NCI-H2107 treated with DMSO at 0.1 percent for 48 hours (cell line): ENCODE data around the gene CAMTA1.

Source experiments
- DNase-seq: peaks from one replicate; lab custom pipeline; 2025; ENCODE audit not compliant: unreplicated experiment; lab: John Stamatoyannopoulos, UW

CAMTA1 gene

GRCh38 chr1:6971048-6971447, 185.8 kb downstream of the CAMTA1 start:
- no peak for DNase-seq

- DNase-seq: no peak
Measured at GRCh38 chr1:6971699-6972098, 186.4 kb downstream of the CAMTA1 start.

- DNase-seq: no peak
Measured at GRCh38 chr1:6972399-6972798, 187.1 kb downstream of the CAMTA1 start.

- DNase-seq: no peak
Measured at GRCh38 chr1:6975331-6976043, 190.2 kb downstream of the CAMTA1 start.

GRCh38 chr1:6976044-6976375, 190.8 kb downstream of the CAMTA1 start:
- no peak for DNase-seq

GRCh38 chr1:6979003-6979613, 193.9 kb downstream of the CAMTA1 start:
- DNase-seq: no peak

- no peak for DNase-seq
Measured at GRCh38 chr1:6981595-6981994, 196.3 kb downstream of the CAMTA1 start.

- no peak for DNase-seq
Measured at GRCh38 chr1:6982443-6982842, 197.2 kb downstream of the CAMTA1 start.

GRCh38 chr1:6982860-6983259, 197.6 kb downstream of the CAMTA1 start:
- no peak for DNase-seq

- DNase-seq: no peak
Measured at GRCh38 chr1:6984536-6984935, 199.3 kb downstream of the CAMTA1 start.

- no peak for DNase-seq
Measured at GRCh38 chr1:6984986-6985385, 199.7 kb downstream of the CAMTA1 start.

GRCh38 chr1:6985549-6986276, 200.5 kb downstream of the CAMTA1 start:
- DNase-seq: no peak

- DNase-seq: no peak
Measured at GRCh38 chr1:6986281-6986680, 201.0 kb downstream of the CAMTA1 start.

- no peak for DNase-seq
Measured at GRCh38 chr1:6987940-6988339, 202.7 kb downstream of the CAMTA1 start.

- DNase-seq: no peak
Measured at GRCh38 chr1:6988796-6989195, 203.5 kb downstream of the CAMTA1 start.

GRCh38 chr1:6989212-6990159, 204.2 kb downstream of the CAMTA1 start:
- no peak for DNase-seq

GRCh38 chr1:6991266-6991665, 206.0 kb downstream of the CAMTA1 start:
- DNase-seq: no peak

GRCh38 chr1:6995789-6996188, 210.5 kb downstream of the CAMTA1 start:
- DNase-seq: no peak

- DNase-seq: no peak
Measured at GRCh38 chr1:6996371-6996770, 211.1 kb downstream of the CAMTA1 start.

GRCh38 chr1:6996866-6997265, 211.6 kb downstream of the CAMTA1 start:
- DNase-seq: no peak

- no peak for DNase-seq
Measured at GRCh38 chr1:6998267-6998666, 213.0 kb downstream of the CAMTA1 start.
